Glomerular visceral epithelial cell (primary cell): ENCODE data around the gene HBD.

ENCODE experiments used
- DNase-seq: peaks from one replicate; pipeline ENCODE4 v3.0.0-alpha.2; 2016; ENCODE audit errors: extremely low spot score

Gene HBD

DNA sequence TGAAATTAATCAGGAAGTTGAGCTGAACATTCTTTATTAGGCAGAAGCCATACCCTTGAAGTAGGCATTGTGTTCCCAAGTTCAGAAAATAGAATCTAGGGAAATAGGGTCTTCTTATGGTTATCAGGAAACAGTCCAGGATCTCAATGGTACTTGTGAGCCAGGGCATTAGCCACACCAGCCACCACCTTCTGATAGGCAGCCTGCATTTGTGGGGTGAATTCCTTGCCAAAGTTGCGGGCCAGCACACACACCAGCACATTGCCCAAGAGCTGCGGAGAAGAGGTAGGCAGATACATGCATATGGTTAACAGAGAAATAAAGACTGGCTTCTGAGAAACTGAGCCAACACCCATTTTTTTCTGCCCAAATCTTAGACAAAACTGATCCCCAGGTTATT lies 1.5 kb downstream of the HBD start:
- DNase-seq = no peak

DNA sequence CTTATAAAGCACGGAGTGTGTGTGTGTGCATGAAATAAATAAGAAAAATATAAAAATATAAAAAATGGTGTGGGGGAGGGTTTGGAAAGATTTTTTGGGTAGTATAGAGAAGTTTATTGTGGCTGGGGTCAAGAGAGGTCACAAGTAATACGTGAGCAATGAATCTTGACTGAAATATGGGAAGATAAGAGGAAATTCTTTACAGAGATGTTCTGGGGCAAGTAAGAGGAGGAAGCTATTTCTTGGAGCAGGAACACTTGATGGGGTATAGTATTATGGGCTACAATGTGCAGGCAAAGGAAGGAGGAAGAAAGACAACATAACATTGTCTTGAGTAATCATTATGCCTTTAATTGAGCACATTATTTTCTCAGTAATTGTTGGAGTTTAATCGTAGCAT lies 2.1 kb downstream of the HBD start:
- no peak for DNase-seq

DNA sequence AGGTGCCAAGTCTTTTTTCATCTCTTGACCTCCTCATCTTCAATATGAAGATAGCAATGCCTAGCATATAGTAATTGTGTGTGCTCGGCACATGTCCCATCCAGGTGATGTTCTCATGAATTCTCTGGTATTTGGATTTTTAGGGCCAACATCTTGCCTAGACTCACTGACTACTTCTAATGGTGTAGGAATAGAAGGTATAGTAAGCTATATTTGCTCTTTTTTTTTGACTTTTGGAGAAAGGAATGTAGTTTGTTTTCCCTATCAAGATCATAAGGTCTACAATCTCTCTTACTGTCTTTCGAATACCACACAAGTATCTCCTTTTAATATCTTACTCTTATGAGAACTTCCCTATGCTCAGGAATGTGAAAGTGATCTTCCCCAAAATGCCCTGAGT lies 3.2 kb downstream of the HBD start:
- no peak for DNase-seq

DNA sequence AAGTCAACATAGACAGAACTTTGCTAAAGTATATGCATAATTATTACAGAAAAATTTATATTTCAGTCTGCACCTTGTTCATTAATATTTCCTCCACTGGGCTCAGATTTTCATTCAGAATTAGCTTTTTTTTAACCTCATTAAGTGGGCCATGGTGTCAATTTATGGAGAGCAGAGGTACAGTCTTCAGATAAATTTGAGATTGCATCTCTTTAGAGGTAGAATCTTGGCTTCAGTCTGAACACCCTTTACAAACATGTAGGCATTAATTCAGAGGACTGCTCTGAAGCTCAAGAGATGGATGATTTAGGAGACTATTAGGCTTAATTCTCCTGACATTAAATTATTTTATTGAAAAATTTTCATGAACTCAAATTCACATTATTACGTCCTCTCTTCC lies 4.0 kb downstream of the HBD start:
- no peak for DNase-seq

DNA sequence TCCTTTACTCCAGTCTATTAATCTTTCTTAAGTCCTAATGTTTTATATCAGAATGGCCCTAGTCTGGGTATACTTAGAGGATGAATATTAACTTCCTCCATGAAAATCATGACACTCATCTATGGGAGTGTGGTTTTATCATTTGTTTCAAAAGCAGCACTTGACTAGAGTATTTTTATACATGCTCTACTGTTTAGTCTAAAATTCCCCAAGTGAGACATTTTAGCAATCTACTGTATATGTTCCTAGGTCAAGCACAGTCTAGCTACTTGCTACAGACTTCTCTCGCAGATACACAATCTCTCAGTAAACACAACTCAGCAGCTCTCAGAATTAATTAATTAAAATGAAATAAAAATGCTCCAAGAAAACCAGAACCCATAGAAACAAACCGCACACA lies 4.5 kb downstream of the HBD start:
- DNase-seq = no peak

DNA sequence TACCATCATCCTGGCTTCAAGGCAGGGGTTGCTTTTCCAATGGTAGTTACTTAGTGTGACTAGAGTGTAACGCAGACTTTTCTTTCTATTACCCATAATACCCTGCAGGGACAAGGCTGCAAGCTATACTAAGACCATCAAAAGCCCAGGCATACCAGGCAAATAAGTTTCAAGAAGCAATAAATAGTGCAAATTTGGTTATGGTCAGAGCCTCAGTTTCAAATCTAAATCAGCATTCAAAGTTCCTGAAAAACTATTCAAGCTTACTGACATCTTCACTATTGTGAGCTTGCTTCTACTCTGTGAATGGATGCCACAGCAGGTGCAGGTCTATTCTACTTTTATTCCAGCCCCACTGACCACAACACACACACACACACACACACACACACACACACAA lies 4.9 kb downstream of the HBD start:
- no peak for DNase-seq

DNA sequence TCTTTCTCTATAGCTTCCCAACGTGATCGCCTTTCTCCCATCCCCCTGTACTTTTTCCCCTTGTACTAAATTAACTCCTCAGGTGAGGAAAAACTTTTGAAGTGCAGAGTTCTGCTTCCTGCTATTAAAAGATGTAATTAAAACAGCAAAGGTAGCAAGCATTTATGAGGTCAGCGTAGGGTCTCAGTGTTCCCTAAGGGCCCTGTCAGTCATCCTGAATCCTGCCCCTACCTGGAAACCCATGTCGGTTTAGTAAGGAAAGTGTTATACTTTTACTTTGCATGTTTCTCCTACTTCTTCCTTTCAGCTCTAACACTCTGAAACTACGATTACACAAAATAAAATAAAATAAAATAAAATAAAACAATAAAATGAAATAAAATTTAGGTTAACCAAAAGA lies 6.2 kb downstream of the HBD start:
- no peak for DNase-seq

DNA sequence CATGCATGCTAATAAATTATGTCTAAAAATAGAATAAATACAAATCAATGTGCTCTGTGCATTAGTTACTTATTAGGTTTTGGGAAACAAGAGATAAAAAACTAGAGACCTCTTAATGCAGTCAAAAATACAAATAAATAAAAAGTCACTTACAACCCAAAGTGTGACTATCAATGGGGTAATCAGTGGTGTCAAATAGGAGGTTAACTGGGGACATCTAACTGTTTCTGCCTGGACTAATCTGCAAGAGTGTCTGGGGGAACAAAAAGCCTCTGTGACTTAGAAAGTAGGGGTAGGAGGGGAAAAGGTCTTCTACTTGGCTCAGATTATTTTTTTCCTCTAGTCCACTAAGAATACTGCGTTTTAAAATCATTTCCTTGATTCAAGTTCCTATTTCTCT lies 6.6 kb downstream of the HBD start:
- DNase-seq = no peak

DNA sequence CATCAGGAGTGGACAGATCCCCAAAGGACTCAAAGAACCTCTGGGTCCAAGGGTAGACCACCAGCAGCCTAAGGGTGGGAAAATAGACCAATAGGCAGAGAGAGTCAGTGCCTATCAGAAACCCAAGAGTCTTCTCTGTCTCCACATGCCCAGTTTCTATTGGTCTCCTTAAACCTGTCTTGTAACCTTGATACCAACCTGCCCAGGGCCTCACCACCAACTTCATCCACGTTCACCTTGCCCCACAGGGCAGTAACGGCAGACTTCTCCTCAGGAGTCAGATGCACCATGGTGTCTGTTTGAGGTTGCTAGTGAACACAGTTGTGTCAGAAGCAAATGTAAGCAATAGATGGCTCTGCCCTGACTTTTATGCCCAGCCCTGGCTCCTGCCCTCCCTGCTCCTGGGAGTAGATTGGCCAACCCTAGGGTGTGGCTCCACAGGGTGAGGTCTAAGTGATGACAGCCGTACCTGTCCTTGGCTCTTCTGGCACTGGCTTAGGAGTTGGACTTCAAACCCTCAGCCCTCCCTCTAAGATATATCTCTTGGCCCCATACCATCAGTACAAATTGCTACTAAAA lies 7.5 kb downstream of the HBD start, which contains the start of gene HBB:
TSS of gene HBB (minus strand) at position 340 of the 579 bp plus-strand sequence. CDS start at position 290, 50 bp downstream.
- no peak for DNase-seq

DNA sequence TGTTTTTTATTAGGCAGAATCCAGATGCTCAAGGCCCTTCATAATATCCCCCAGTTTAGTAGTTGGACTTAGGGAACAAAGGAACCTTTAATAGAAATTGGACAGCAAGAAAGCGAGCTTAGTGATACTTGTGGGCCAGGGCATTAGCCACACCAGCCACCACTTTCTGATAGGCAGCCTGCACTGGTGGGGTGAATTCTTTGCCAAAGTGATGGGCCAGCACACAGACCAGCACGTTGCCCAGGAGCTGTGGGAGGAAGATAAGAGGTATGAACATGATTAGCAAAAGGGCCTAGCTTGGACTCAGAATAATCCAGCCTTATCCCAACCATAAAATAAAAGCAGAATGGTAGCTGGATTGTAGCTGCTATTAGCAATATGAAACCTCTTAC lies 8.8 kb downstream of the HBD start:
- DNase-seq = no peak

DNA sequence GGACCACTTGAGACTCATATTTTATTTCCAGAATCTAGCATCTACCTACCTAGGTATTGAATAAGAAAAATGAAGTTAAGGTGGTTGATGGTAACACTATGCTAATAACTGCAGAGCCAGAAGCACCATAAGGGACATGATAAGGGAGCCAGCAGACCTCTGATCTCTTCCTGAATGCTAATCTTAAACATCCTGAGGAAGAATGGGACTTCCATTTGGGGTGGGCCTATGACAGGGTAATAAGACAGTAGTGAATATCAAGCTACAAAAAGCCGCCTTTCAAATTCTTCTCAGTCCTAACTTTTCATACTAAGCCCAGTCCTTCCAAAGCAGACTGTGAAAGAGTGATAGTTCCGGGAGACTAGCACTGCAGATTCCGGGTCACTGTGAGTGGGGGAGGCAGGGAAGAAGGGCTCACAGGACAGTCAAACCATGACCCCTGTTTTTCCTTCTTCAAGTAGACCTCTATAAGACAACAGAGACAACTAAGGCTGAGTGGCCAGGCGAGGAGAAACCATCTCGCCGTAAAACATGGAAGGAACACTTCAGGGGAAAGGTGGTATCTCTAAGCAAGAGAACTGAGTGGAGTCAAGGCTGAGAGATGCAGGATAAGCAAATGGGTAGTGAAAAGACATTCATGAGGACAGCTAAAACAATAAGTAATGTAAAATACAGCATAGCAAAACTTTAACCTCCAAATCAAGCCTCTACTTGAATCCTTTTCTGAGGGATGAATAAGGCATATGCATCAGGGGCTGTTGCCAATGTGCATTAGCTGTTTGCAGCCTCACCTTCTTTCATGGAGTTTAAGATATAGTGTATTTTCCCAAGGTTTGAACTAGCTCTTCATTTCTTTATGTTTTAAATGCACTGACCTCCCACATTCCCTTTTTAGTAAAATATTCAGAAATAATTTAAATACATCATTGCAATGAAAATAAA lies 9.5 kb downstream of the HBD start:
- DNase-seq = no peak

DNA sequence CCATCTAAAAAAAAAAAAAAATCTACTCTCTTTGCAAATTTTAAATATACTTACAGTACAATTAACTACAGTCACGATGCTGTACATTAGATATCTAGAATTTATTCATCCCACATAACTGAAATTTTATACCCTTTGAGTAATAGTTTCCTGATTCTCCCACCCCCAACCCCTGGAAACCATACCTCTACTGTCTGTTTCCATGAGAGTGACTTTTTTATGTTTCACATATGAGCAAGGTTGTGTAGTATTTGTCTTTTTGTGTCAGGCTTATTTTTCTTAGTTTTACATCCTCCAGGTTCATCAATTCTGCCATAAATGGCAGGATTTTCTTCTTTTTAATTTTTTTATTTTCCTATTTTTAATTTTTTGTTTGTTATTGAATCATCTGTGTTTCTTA lies 10.6 kb downstream of the HBD start:
- no peak for DNase-seq

DNA sequence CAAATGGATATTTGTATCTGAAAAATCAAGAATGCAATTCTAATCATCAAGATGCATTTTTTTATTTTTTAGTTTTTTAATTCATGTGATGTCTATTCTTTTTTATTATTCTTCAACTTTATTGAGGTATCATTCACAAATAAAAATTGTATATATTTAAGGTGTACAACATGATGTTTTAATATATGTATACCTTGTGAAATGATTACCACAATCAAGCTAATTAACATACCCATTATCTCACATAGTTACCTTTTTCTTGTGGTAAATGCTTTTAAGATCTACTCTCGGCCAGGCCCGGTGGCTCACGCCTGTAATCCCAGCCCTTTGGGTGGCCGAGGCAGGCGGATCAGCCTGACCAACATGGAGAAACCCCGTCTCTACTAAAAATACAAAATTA lies 11.1 kb downstream of the HBD start:
- DNase-seq = no peak

DNA sequence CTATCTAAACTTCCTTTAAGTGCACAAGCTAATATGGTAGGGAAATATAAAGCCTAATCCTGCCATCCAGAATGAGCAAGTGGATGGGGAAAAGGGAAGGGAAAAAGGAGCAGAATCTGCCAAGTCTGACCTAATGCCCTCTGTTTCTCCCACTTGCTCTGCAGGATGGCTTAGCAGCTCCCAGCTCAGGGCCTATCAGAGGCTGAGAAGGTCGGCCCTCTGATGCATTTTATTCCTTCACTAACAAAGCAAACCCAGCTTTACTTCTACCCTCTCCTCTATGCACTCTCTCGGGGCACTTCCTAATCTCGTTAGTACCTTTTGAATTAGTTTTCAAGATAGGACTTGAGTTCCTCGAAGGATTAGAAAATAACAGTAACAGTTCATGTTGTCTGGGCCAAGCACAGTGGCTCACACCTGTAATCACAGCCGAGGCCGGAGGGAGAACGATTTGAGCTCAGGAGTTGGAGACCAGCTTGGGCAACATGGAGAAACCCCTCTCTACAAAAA lies 23.9 kb downstream of the HBD start:
- DNase-seq = no peak

DNA sequence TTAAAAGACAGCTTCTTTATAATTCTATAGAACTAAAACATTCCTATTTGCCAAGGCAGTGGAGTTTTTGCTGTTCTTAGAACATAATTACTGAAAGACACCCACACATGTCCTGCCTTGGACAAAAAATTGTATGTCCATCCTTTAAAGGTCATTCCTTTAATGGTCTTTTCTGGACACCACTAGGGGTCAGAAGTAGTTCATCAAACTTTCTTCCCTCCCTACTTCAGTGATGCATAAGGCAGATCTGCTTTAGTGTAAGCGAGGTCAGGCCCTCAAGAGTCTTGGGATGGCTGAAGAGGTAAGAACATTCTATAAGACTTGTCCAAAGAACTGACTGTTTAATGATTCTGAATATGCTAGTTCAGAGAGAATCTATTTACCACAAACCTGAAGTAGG lies 29.5 kb downstream of the HBD start:
- peak; percentile 69 for DNase-seq

DNA sequence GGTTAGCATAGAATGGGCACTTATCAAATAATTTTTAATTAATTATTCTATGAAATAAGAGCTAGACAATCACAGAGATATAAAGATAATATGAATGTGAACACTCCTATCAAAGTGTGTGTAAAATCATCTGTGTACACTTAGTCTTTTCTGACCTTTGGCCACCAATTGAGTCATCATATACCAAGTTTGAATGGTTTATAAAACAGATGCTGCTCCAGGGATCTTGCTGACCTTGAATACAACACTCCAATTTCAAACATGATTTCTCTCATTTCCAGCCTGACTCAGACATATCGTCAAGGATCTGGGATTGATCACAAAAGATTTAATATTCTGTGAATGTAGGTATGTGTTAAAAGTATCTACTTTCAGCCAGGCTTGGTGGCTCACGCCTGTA lies 30.9 kb downstream of the HBD start:
- DNase-seq = no peak

DNA sequence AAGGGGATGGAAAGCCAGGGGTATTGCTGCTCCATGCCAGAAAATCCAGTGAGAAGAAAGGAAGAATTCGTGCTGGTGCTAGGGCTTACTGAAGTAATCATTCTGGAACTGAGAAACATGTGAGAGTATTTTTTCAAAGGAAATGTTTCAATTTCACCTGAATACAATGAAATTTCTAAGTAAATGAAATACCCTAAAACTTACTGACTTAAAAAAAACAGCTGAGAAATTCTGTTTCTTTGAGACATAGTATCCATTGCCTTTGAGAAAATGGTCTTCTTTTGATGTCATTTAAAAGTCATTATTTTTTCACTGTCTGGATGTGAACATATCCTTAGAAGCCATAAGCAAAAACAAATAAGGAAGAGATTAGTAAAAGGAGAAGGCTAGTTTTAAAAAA lies 33.7 kb downstream of the HBD start, which contains the start of gene OR51V1:
TSS of gene OR51V1 (minus strand) at position 101 of the 400 bp plus-strand sequence. CDS start at position 101, 0 bp downstream.
- DNase-seq = no peak

DNA sequence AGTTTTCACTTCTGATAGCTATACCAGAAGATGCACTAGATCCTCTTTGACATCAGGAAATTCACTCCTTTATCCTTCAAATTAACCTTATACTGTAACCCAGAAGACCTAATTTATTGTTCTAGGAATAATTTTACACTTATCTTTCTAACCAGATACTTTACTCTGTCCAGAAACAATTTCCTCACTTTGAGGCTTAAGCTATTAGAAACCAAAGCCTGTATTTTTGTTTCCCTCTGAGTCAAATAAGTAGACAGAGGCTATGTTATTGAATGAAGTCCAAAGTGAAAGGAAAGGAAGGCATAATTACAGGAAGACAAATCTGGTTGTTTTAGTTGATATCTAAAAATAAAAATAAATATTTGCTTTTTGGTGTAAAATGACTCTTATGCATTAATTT lies 36.0 kb downstream of the HBD start:
- DNase-seq = no peak

DNA sequence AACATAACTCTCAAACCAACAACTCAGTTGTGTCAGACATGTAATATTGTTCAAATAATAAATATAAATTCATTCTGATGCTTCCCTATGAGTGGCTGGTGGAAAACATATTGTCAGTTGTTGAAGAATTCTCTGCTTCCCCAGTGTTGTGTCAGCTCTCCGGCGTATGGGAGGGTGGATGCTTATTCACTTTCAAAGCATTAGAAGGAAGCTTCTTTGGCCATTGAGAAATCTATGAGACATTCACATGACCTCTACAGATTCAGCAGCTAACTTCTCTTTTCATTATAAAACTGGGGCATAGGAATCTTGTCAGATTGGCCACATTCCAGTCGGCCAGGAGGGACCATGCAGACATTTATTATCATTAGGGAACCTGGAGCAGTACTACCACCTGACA lies 36.7 kb downstream of the HBD start:
- DNase-seq = no peak

DNA sequence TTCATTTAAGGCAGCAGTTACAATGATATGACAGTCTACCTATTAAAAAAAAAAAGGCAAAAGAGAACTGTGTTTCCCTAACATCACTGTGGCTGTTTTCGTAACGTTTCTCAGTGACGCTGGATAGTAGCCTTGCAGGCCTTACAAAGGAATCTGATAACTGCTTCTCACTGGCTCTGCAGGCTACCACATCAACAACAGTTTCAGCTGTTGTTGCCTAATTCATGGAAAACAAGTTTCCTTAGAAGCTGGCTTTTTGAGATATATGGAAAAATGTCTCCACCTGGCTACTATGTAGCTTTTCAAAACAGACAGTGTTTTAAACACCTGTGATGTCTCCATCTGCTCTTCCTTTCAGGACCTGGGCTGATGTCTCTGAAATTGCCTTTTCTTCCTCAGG lies 37.6 kb downstream of the HBD start:
- DNase-seq = no peak

DNA sequence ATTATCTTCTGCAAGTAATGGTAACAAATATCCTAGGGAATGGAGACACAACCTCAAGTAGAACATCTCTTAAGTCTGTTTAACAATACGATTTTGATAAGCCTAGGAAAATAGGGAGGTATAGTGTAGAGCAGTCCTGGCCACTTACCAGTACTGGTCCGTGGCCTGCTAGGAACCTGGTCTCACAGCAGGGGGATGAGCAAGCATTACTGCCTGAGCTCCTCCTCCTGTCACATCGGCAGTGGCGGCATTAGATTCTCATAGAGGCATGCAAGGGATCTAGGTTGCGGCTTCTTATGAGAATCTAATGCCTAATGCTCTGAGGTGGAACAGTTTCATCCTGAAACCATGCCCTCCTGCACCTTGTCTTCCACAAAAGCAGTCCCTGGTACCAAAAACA lies 38.2 kb downstream of the HBD start:
- DNase-seq = no peak

DNA sequence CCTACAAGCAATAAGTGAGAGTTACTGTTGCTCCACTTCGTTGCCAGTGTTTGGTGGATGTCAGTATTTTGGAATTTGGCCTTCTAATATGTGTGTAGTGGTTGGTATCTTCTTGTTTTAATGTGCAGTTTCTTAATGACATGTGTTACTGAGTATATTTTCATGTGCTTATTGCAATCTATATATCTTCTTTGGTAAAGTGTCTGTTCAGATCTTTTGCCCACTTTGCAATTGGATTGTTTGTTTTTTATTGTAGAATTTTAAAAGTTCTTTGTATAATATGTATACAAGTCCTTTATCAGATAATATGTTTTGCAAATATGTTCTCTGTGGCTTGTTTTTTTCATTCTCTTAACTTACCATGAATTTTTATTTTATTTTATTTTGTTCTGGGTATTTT lies 41.5 kb downstream of the HBD start:
- DNase-seq = no peak

DNA sequence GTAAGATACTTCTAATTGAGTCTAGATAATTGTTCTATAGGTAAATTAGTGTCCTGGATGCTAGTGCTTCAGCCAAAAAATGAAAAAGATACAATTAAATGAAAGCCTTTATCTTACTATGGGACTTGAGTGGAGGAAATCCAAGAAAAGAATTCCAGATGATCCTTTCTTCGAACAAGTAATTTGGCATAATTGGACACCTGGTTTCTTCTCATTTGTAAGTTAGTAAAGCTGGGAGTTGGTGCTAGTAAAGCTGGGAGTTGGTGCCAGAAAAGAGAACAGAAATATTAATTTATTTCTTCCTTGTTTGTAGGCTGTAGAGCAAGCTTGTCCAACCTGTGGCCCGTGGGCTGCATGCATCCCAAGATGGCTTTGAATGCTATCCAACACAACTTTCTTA lies 46.1 kb downstream of the HBD start:
- no peak for DNase-seq
